Thymus (tissue), 11 donors: ENCODE results near the gene ALG9. TPM values are rescaled to one million over a fixed set of nuclear protein-coding genes. Genes with fewer than 3 reads are reported as not detected.
A peak's percentile ranks its signal among the peaks of the same experiment; 100 is the strongest.
"Not testable (repeated sequence)": the region's sequence is repeated elsewhere in the genome, so short reads cannot be mapped to it uniquely, and the experiment has no call there.

Experiments used
- DNase-seq, 9 donors: peaks; one replicate each; pipeline ENCODE4 v3.0.0-alpha.2; 2013; ENCODE audit warnings: low spot score in 9 of 9, low read depth in 6 of 9, missing footprints in 1 of 9
- H3K27ac ChIP-seq, 2 donors: one replicate each; pipeline ENCODE4 v1.5.1; 2013; ENCODE audit warnings: control low read depth in 1 of 2, low read depth in 1 of 2, low read length in 1 of 2, mild to moderate bottlenecking in 1 of 2, moderate library complexity in 1 of 2
- H3K27me3 ChIP-seq, 2 donors: one replicate each; pipeline ENCODE4 v1.5.1; 2013; ENCODE audit warnings: low read length in 1 of 2; ENCODE audit not compliant: control insufficient read depth in 2 of 2, insufficient read depth in 1 of 2
- H3K36me3 ChIP-seq, 2 donors: one replicate each; pipeline ENCODE4 v1.5.1; 2013; ENCODE audit warnings: low read length in 1 of 2, mild to moderate bottlenecking in 1 of 2, moderate library complexity in 1 of 2; ENCODE audit not compliant: control insufficient read depth in 2 of 2, insufficient read depth in 2 of 2
- H3K4me1 ChIP-seq, 2 donors: one replicate each; pipeline ENCODE4 v1.5.1; 2013; ENCODE audit warnings: low read length in 2 of 2; ENCODE audit not compliant: control insufficient read depth in 2 of 2, insufficient read depth in 2 of 2
- H3K4me3 ChIP-seq, 2 donors: one replicate each; pipeline ENCODE4 v1.5.1; 2013; ENCODE audit warnings: low read length in 2 of 2, control low read depth in 1 of 2, mild to moderate bottlenecking in 1 of 2
- H3K9me3 ChIP-seq, 2 donors: one replicate each; pipeline ENCODE4 v1.5.1; 2013; ENCODE audit warnings: low read length in 1 of 2, mild to moderate bottlenecking in 1 of 2; ENCODE audit not compliant: control insufficient read depth in 2 of 2, insufficient read depth in 1 of 2
- WGBS: extraction: QIAGEN DNeasy Blood & Tissue Kit; methylation state at CpG from one replicate; pipeline ENCODE4 v1.1.7; 2013; 5-methylcytosine and 5-hydroxymethylcytosine counted together
- polyA plus RNA-seq: library from polyadenylated mRNA; stranded (reverse); fragments of 200-250 nt; gene quantifications from one replicate; pipeline ENCODE4 v1.2.3, GENCODE V29; 2013
- total RNA-seq: library from RNA; stranded (reverse); fragments of 120-200 nt; gene quantifications from one replicate; pipeline ENCODE4 v1.2.4, GENCODE V29; 2013
- donor health status: healthy.

The ALG9 gene
- total and polyA plus RNA-seq, 2 donors = 22.7 to 31.0 TPM

DNA sequence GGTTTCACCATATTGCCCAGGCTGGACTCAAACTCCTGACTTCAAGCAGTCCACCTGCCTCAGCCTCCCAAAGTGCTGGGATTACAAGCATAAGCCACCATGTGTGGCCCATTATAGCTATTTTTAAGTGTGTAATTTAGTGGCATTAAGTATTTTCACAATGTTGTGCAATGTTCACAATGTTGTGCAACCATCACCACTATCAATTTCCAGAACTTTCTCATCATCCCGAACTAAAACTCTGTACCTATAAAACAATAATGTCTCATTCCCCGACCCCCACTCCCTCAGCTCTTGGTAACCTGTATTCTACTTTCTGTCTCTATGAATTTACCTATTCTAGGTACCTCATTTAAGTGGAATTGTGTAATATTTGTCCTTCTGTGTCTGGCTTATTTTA is 15.5 kb upstream of the ALG9 start:
- Histone ChIP-seq H3K27me3 (no peaks in the 10 kb centered on the region), H3K9me3 (no peaks in the 10 kb centered on the region), H3K36me3 (no peaks in the 10 kb centered on the region), H3K4me3 (no peak overlapping the region), H3K4me1 (no peaks in the 10 kb centered on the region), H3K27ac (no peak overlapping the region)
- DNase-seq = no peak
- 95% methylated on average over 2 of the region's 2 CpGs for WGBS

DNA sequence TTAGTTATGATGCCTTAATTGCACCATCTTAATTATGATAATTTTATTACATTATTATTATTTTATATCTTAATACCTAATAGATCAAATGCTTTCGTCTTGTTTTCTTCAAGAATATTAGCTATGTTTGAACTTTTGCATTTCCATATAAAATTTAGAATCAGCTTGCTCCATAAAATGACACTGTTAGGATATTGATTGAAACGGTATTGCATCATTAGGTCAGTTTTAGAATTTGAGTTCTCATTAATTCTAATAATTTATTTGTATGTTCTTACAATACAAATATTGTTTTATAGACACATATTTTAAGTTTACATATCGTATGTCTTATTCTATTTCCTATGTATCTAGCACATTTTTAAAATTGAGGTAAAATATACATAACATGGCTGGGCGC is 14.7 kb upstream of the ALG9 start:
- no peaks in the 10 kb centered on the region for H3K27me3 ChIP-seq
- DNase-seq = no peak
- no peaks in the 10 kb centered on the region for H3K4me1 ChIP-seq
- WGBS = 97% methylated on average over 4 of the region's 4 CpGs
- H3K36me3 ChIP-seq = no peaks in the 10 kb centered on the region
- H3K27ac ChIP-seq = no peak overlapping the region
- no peak overlapping the region for H3K4me3 ChIP-seq
- H3K9me3 ChIP-seq = no peaks in the 10 kb centered on the region

DNA sequence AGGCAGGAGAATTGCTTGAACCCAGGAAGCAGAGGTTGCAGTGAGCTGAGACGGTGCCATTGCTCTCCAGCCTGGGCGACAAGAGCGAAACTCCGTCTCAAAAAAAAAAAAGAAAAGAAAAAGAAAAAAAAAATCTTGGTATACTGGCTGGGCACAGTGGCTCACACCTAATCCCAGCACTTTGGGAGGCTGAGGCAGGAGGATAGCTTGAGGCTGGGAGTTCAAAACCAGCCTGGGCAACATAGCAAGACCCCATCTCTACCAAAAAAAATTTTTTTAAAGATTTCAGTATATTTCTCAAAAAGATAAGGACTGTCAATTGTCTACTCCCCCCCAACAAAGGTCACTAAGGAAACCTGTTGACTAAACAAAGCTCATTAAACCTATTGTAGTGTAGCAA is 13.7 kb upstream of the ALG9 start:
- not testable (repeated sequence) for H3K27ac ChIP-seq, H3K36me3 ChIP-seq, H3K27me3 ChIP-seq, H3K4me3 ChIP-seq, H3K9me3 ChIP-seq, DNase-seq, H3K4me1 ChIP-seq
- 87% methylated on average over 4 of the region's 4 CpGs for WGBS

DNA sequence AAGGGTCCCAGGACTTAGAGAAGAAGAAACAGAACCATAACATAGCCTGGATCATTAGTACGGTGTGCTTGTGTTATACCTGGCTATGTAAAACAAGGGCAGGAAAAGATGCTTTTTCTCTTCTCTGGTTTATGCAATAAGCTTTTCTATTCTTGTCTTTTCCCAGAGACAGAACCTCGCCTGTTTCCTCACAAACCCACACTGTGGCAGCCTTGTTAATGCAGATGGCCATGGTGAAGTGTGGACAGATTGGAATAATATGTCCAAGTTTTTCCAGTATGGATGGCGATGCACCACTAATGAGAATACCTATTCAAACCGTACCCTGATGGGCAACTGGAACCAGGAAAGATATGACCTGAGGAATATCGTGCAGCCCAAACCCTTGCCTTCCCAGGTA is 10.8 kb upstream of the ALG9 start:
- Histone ChIP-seq H3K4me1 (peaks cover 5 to 8% of the 10 kb centered on the region in 2 donors), H3K27me3 (no peaks in the 10 kb centered on the region), H3K27ac (no peak overlapping the region), H3K36me3 (no peaks in the 10 kb centered on the region), H3K9me3 (no peaks in the 10 kb centered on the region), H3K4me3 (no peak overlapping the region)
- 96% methylated on average over 5 of the region's 5 CpGs for WGBS
- DNase-seq = no peak

DNA sequence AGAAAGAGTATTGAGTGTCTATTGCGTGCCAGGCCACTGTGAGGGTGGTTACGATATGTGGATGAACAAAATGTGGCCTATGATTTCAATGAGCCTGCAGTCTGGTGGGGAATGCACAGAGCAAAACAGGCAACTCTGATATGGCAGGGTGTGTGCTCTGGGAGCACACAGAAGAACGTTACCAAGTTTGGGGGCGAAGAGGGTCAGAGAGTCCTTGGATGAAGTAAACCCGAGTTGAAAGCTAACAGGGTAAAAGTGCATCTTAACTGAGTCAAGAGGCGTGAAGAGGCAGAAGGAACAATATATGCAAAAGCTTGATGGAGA is 8.2 kb upstream of the ALG9 start:
- Histone ChIP-seq H3K27ac (peak overlapping the region; percentile 91 to 95), H3K4me1 (peaks cover 5 to 8% of the 10 kb centered on the region in 2 donors), H3K4me3 (peak overlapping the region; percentile 61 to 73), H3K9me3 (no peaks in the 10 kb centered on the region), H3K36me3 (peaks cover 5 to 7% of the 10 kb centered on the region in 2 donors), H3K27me3 (no peaks in the 10 kb centered on the region)
- 56% methylated on average over 6 of the region's 6 CpGs for WGBS
- DNase-seq = no peak

DNA sequence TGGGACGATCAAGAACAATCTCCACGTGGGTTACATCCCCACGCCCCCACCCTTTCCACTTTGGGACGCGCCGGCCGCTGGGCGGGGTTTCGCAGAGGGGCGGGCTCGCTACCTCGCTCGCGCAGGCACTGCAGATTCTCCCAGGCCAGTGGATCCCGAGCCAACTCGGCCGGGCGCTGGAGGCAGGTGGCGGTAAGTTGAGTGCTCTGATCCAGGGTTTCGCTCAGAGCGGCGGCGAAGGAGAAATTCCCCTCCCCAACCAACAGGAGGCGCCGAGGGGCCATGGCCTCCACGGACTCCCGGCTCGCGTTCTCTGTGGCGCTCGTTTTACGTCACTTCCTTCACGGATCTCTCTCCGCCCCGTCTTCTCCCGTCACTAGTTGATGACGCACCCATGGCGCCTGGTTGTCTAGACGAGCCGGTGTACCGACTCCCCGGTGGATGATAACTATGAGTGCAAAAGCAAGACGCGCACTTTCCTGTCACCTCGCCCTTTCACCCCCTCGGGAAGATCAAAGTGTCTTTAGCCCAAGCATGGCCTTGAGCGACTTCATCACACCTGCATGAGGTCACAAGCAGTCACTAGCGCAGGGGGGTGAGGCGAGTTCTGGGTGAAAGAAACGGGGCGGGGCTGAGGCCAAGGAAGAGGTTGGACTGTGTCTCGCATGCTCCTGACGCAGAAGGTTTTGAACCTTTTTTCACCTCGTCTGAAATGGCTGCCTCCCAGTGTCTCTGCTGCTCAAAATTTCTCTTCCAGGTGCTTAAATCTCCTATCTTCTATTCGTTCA is 7.7 kb upstream of the ALG9 start, which contains the start of the genes CFAP68 and FDXACB1:
CFAP68 (plus strand) TSS at position 693 of the 788 bp plus-strand sequence; CDS start at position 713, 20 bp downstream.
FDXACB1 (minus strand) TSS at position 317 of the 788 bp plus-strand sequence; CDS start at position 284, 33 bp downstream.
- Histone ChIP-seq H3K9me3 (no peaks in the 10 kb centered on the region), H3K36me3 (peaks cover 5 to 7% of the 10 kb centered on the region in 2 donors), H3K4me3 (peak within 1 kb of the TSS; percentile 61 to 73), H3K4me1 (peaks cover 5 to 8% of the 10 kb centered on the region in 2 donors), H3K27ac (peak within 1 kb of the TSS; percentile 91 to 95), H3K27me3 (no peaks in the 10 kb centered on the region)
- peak; percentile 93 to 99 (median 95) for DNase-seq
- under 1% methylated on average over 55 of the region's 55 CpGs for WGBS

DNA sequence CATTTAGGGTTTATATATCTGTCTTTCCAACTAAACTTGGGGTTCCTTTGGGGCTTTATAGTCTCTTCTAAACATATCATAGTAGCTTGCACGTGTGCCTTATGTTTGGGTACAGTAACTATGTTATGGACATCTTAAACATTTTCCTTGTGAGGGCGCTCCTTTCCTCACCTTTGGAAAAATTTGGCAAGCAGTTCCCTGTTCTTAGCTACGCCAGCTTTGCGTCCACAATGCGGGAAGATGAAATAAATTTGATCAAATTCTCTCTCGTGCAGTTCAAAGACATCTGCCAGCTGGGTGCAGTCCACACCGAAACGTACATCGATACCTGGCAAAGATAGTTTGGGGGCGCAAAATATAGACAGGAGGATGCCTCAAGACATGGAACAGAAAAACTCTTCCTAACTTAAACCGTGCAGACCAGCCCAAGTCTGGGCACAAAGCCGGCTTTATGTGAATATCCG is 7.0 kb upstream of the ALG9 start:
- Histone ChIP-seq H3K4me1 (peaks cover 5 to 8% of the 10 kb centered on the region in 2 donors), H3K9me3 (no peaks in the 10 kb centered on the region), H3K27me3 (no peaks in the 10 kb centered on the region), H3K4me3 (peak overlapping the region; percentile 61 to 73), H3K27ac (peak overlapping the region; percentile 91 to 95), H3K36me3 (peaks cover 5 to 7% of the 10 kb centered on the region in 2 donors)
- under 1% methylated on average over 13 of the region's 13 CpGs for WGBS
- DNase-seq = peak in 2 of 9 donors; percentile 17 to 23

DNA sequence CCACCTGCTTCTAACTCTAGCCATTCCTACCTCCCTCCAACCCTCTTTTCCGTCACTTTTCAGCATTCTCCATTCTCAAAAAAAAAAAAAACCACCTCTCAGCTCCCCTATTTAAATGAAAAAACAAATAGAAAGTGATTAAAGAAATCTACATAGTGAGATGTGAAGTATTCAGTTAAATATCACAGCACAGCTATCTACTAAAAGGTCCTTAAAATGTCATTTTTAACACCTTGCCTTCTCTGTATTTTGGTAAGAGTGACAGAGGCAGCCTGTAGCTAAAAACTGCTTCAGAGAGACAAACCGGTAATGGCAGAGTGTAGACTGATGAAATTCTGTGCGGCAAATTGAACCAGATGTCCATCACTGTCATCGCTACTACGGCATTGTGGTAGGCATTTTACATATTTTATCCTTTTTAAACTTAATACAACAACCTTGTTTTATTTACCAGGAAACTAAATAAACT is 346 bp upstream of the ALG9 start:
- H3K36me3 ChIP-seq = peaks cover 10 to 23% of the 10 kb centered on the region in 2 donors
- H3K9me3 ChIP-seq = no peaks in the 10 kb centered on the region
- H3K27me3 ChIP-seq = no peaks in the 10 kb centered on the region
- peak overlapping the region in 1 of 2 donors; percentile 72 for H3K27ac ChIP-seq
- DNase-seq = peak in 2 of 9 donors; percentile 6 to 12
- peak overlapping the region; percentile 72 to 81 for H3K4me3 ChIP-seq
- peaks cover 0 to 6% of the 10 kb centered on the region in 2 donors for H3K4me1 ChIP-seq
- 78% methylated on average over 5 of the region's 5 CpGs for WGBS

DNA sequence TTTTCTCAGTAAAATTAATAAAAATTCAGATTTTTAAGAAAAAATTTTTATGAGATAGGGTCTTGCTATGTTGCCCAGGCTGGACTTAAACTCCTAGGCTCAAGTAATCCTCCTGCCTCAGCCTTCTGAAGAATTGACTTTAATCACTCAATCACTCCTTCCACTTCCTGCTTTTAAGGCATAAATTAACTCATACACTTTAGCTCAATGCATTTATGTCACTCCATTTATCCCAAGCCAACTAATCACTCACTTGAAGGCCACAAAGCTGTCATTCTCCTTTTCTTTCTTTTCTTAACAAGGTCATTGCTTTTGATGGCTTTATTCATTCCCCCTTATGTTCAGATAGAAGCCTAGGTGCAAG is 877 bp downstream of the ALG9 start:
- H3K4me1 ChIP-seq = peaks cover 0 to 6% of the 10 kb centered on the region in 2 donors
- peak overlapping the region in 1 of 2 donors; percentile 67 for H3K27ac ChIP-seq
- H3K27me3 ChIP-seq = no peaks in the 10 kb centered on the region
- peaks cover 14 to 25% of the 10 kb centered on the region in 2 donors for H3K36me3 ChIP-seq
- DNase-seq = no peak
- H3K9me3 ChIP-seq = no peaks in the 10 kb centered on the region
- peak overlapping the region; percentile 72 to 81 for H3K4me3 ChIP-seq
